Prostate gland (tissue), 2 donors: ENCODE data around the gene FOXP3. TPM values are rescaled to one million over a fixed set of nuclear protein-coding genes. Genes with fewer than 3 reads are reported as not detected.

ENCODE experiments used
- DNase-seq: peaks from one replicate; pipeline ENCODE4 v3.0.0-alpha.2; 2019; ENCODE audit warnings: low spot score
- H3K27ac ChIP-seq, 2 donors: fragments of 200-600 bp; sonication (generic); 2 replicates each; pipeline ENCODE4 v1.5.1; 2017 to 2019
- H3K27me3 ChIP-seq: fragments of 200-600 bp; sonication (generic); replicated peaks from 2 replicates; pipeline ENCODE4 v1.5.1; 2019; ENCODE audit not compliant: insufficient read depth
- H3K36me3 ChIP-seq, 2 donors: fragments of 200-600 bp; sonication (generic); 1 replicate in 1 of 2; 2 replicates in 1 of 2; pipeline versions ENCODE4 v1.5.1 to v1.8.1; 2017 to 2019
- H3K4me1 ChIP-seq: fragments of 200-600 bp; sonication (generic); replicated peaks from 2 replicates; pipeline ENCODE4 v1.5.1; 2019
- H3K4me3 ChIP-seq, 2 donors: fragments of 200-600 bp; sonication (generic); 2 replicates each; pipeline ENCODE4 v1.5.1; 2017 to 2019
- H3K9me3 ChIP-seq: fragments of 200-600 bp; sonication (generic); 2 replicates; pipeline ENCODE4 v1.5.1; 2017
- POLR2A ChIP-seq: fragments of 450-650 bp; IDR thresholded peaks from one replicate; pipeline ENCODE4 v1.6.1; 2016; ENCODE audit warnings: antibody characterized with exemption, mild to moderate bottlenecking
- POLR2AphosphoS5 ChIP-seq: sonication (generic); formaldehyde crosslinking; IDR thresholded peaks from one replicate; pipeline ENCODE4 v1.6.1; 2017; ENCODE audit warnings: antibody characterized with exemption
- WGBS: methylation state at CpG from one replicate; pipeline ENCODE4 v1.1.5; 2018; 5-methylcytosine and 5-hydroxymethylcytosine counted together
- intact Hi-C: fragments of 100-400 bp; cut with DNase I; formaldehyde crosslinking; loops from one replicate; pipeline ENCODE4 v1.14.2; 2022
- total RNA-seq, 2 donors: library from RNA; depleted of rRNA; stranded (reverse); fragments of >200 nt; gene quantifications; one replicate each; pipeline ENCODE4 v1.1.0, GENCODE V29; 2016
- TF ChIP-seq, protein P1 (sequence below), 4 experiments: fragments of 200-600 bp in 2 of 4; fragments of 450-650 bp in 2 of 4; sonication (generic) in 2 of 4; IDR thresholded peaks; 1 replicate in 3 of 4; 2 replicates in 1 of 4; pipeline ENCODE4 v1.5.1; 2016 to 2019; ENCODE audit warnings: antibody characterized with exemption in 4 of 4, mild to moderate bottlenecking in 2 of 4, moderate library complexity in 2 of 4

FOXP3 gene
- total RNA-seq, 2 donors from 2014 or later: 0.36 to 1.4 TPM

GRCh38 chrX:49203536-49203935, 61.0 kb downstream of the FOXP3 start:
- Histone ChIP-seq H3K36me3 (no peaks in the 10 kb centered on the region), H3K4me3 (no peak overlapping the region), H3K4me1 (no peaks in the 10 kb centered on the region), H3K27ac (no peak overlapping the region), H3K9me3 (no peaks in the 10 kb centered on the region), H3K27me3 (no peaks in the 10 kb centered on the region)
- no peak for TF ChIP-seq POLR2A
- TF ChIP-seq, protein P1, sequence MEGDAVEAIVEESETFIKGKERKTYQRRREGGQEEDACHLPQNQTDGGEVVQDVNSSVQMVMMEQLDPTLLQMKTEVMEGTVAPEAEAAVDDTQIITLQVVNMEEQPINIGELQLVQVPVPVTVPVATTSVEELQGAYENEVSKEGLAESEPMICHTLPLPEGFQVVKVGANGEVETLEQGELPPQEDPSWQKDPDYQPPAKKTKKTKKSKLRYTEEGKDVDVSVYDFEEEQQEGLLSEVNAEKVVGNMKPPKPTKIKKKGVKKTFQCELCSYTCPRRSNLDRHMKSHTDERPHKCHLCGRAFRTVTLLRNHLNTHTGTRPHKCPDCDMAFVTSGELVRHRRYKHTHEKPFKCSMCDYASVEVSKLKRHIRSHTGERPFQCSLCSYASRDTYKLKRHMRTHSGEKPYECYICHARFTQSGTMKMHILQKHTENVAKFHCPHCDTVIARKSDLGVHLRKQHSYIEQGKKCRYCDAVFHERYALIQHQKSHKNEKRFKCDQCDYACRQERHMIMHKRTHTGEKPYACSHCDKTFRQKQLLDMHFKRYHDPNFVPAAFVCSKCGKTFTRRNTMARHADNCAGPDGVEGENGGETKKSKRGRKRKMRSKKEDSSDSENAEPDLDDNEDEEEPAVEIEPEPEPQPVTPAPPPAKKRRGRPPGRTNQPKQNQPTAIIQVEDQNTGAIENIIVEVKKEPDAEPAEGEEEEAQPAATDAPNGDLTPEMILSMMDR (IDR thresholded peaks at IDR 0.05): no peak
- no peak for TF ChIP-seq POLR2AphosphoS5
- DNase-seq: no peak
- intact Hi-C loops: no loop called here
- 59% methylated on average over 3 of the region's 3 CpGs for WGBS

- DNase-seq: no peak
- no peak for TF ChIP-seq POLR2AphosphoS5
- TF ChIP-seq POLR2A: no peak
- TF ChIP-seq, protein P1 (IDR thresholded peaks at IDR 0.05): no peak
- intact Hi-C loops: no loop called here
- Histone ChIP-seq H3K36me3 (no peaks in the 10 kb centered on the region), H3K27me3 (no peaks in the 10 kb centered on the region), H3K4me1 (no peaks in the 10 kb centered on the region), H3K27ac (no peak overlapping the region), H3K9me3 (no peaks in the 10 kb centered on the region), H3K4me3 (no peak overlapping the region)
- WGBS: 42% methylated on average over 2 of the region's 2 CpGs
Observed at GRCh38 chrX:49202022-49202421, 62.5 kb downstream of the FOXP3 start.

Other genes with a start within 250 kb of the FOXP3 start
- gene TFE3, start 221.4 kb downstream of the FOXP3 start, total RNA-seq: 10 to 100 TPM; 44.6 to 88.4 TPM
- gene CCDC120, start 205.7 kb downstream of the FOXP3 start, total RNA-seq: 10 to 100 TPM; 12.3 to 15.0 TPM
- 10 to 100 TPM; 13.9 to 42.9 TPM for gene PRAF2, start 190.7 kb downstream of the FOXP3 start, total RNA-seq
- gene WDR45, start 184.8 kb downstream of the FOXP3 start, total RNA-seq: 10 to 100 TPM; 67.8 to 93.6 TPM
- 10 to 100 TPM; 21.2 to 28.7 TPM for gene GPKOW, start 141.0 kb downstream of the FOXP3 start, total RNA-seq
- gene MAGIX, start 102.0 kb downstream of the FOXP3 start, total RNA-seq: 10 to 100 TPM; 16.0 to 16.6 TPM
- gene PLP2, start 92.8 kb downstream of the FOXP3 start, total RNA-seq: 10 to 100 TPM; 24.3 to 34.7 TPM
- gene PRICKLE3, start 78.3 kb downstream of the FOXP3 start, total RNA-seq: 10 to 100 TPM; 17.4 to 20.5 TPM
- gene SYP, start 64.5 kb downstream of the FOXP3 start, total RNA-seq: 1 to 10 TPM in 1 of 2 donors, under 1 TPM in 1; 0.55 to 5.2 TPM
- gene CACNA1F, start 31.4 kb downstream of the FOXP3 start, total RNA-seq: under 1 TPM in 1 of 2 donors, not detected in 1; 0.17 TPM
- 10 to 100 TPM; 21.8 to 25.0 TPM for gene CCDC22, start 29.2 kb downstream of the FOXP3 start, total RNA-seq
- 10 to 100 TPM in 1 of 2 donors, 1 to 10 TPM in 1; 3.9 to 24.9 TPM for gene PPP1R3F, start 5.1 kb upstream of the FOXP3 start, total RNA-seq
- not detected for gene GAGE10, start 38.9 kb upstream of the FOXP3 start, total RNA-seq
- not detected for gene GAGE12J, start 57.3 kb upstream of the FOXP3 start, total RNA-seq
- gene GAGE13, start 66.9 kb upstream of the FOXP3 start, total RNA-seq: not detected